T-cell (primary cell): ENCODE data around the gene IFT27. TPM values are rescaled to one million over a fixed set of nuclear protein-coding genes. Genes with fewer than 3 reads are reported as not detected.

Source experiments
- ATAC-seq, 4 experiments: fragments of 200-7000 bp in 3 of 4; fragments of 150-1000 bp in 1 of 4; cut with Tn5 transposase; replicated peaks in 1 of 4; 1 replicate in 3 of 4; 2 replicates in 1 of 4; pipeline ENCODE4 v1.10.0; 2021; ENCODE audit warnings: moderate library complexity in 3 of 4, mild to moderate bottlenecking in 2 of 4, moderate number of reproducible peaks in 1 of 4
- CTCF ChIA-PET, 2 donors: fragments of 300-600 bp; sonication (Branson Sonifier 250); formaldehyde crosslinking; loops; one replicate each; lab custom pipeline; 2022; ENCODE audit warnings: antibody characterized with exemption in 2 of 2; lab: Charles Lee
- POLR2A ChIA-PET, 2 donors: fragments of 300-600 bp; sonication (Branson Sonifier 250); formaldehyde crosslinking; loops; one replicate each; lab custom pipeline; 2022; ENCODE audit warnings: antibody characterized with exemption in 2 of 2; lab: Charles Lee
- DNase-seq, 35 experiments: peaks; one replicate each; pipeline versions ENCODE4 v3.0.0 to v3.0.0-alpha.2; 2013 to 2023
- H3K27ac ChIP-seq: one replicate; pipeline ENCODE4 v1.5.1; 2013; ENCODE audit warnings: low read length
- H3K27me3 ChIP-seq, 2 experiments: replicated peaks in 1 of 2; 1 replicate in 1 of 2; 2 replicates in 1 of 2; pipeline versions ENCODE4 v1.6.1 to v1.7.0; 2013; ENCODE audit warnings: low read length in 1 of 2, mixed read lengths in 1 of 2; ENCODE audit not compliant: control insufficient read depth in 2 of 2, insufficient read depth in 2 of 2; ENCODE audit errors: extremely low read depth in 1 of 2
- H3K36me3 ChIP-seq, 2 donors: 1 replicate in 1 of 2; 2 replicates in 1 of 2; pipeline versions ENCODE4 v1.6.1 to v1.7.0; 2013; ENCODE audit warnings: low read length in 1 of 2; ENCODE audit not compliant: control insufficient read depth in 2 of 2, insufficient read depth in 1 of 2; ENCODE audit errors: extremely low read depth in 1 of 2
- H3K4me1 ChIP-seq, 2 experiments: 1 replicate in 1 of 2; 2 replicates in 1 of 2; pipeline versions ENCODE4 v1.6.1 to v1.7.0; 2013; ENCODE audit warnings: low read length in 2 of 2, mixed read lengths in 1 of 2; ENCODE audit not compliant: insufficient read depth in 2 of 2, control insufficient read depth in 1 of 2; ENCODE audit errors: extremely low read depth in 1 of 2
- H3K4me3 ChIP-seq, 2 donors: 1 replicate in 1 of 2; 2 replicates in 1 of 2; pipeline versions ENCODE4 v1.5.1 to v1.7.0; 2013; ENCODE audit warnings: mild to moderate bottlenecking in 2 of 2, low read length in 1 of 2, moderate library complexity in 1 of 2; ENCODE audit not compliant: control insufficient read depth in 1 of 2; ENCODE audit errors: extremely low read depth in 1 of 2
- H3K9me3 ChIP-seq: 2 replicates; pipeline ENCODE4 v1.7.0; 2013
- H3K27ac Mint-ChIP-seq, 2 donors: one replicate each; pipeline ENCODE4 v1.8.0; 2020 to 2021; ENCODE audit warnings: mild to moderate bottlenecking in 2 of 2, mixed read lengths in 2 of 2
- H3K27me3 Mint-ChIP-seq, 2 donors: one replicate each; pipeline ENCODE4 v1.8.0; 2021 to 2022; ENCODE audit warnings: mixed read lengths in 2 of 2
- H3K36me3 Mint-ChIP-seq: one replicate; pipeline ENCODE4 v1.8.0; 2021; ENCODE audit warnings: mixed read lengths
- H3K4me1 Mint-ChIP-seq, 3 donors: one replicate each; pipeline ENCODE4 v1.8.0; 2020 to 2022; ENCODE audit warnings: mixed read lengths in 3 of 3, mild to moderate bottlenecking in 1 of 3
- H3K4me3 Mint-ChIP-seq, 3 donors: one replicate each; pipeline ENCODE4 v1.8.0; 2020 to 2022; ENCODE audit warnings: mild to moderate bottlenecking in 3 of 3, mixed read lengths in 3 of 3, moderate library complexity in 3 of 3
- H3K9me3 Mint-ChIP-seq, 3 donors: one replicate each; pipeline ENCODE4 v1.8.0; 2020 to 2022; ENCODE audit warnings: mixed read lengths in 3 of 3
- WGBS: methylation state at CpG from one replicate; pipeline ENCODE4 v1.1.5; 2013; ENCODE audit warnings: missing lambda C conversion rate; ENCODE audit not compliant: insufficient coverage; 5-methylcytosine and 5-hydroxymethylcytosine counted together
- total RNA-seq, 35 experiments: library from RNA in 6 of 35; stranded (reverse) in 6 of 35; fragments of 120-200 nt in 1 of 35; gene quantifications; one replicate each; pipeline versions ENCODE4 v1.2.1 to v1.2.4 and lab custom pipeline; 2013 to 2026

The IFT27 gene
- total RNA-seq, 5 donors from 2014 or later (not counting 1 experiment from before 2014, with no cell fraction given), result 19.1 to 34.5 (median 32.0) TPM

DNA sequence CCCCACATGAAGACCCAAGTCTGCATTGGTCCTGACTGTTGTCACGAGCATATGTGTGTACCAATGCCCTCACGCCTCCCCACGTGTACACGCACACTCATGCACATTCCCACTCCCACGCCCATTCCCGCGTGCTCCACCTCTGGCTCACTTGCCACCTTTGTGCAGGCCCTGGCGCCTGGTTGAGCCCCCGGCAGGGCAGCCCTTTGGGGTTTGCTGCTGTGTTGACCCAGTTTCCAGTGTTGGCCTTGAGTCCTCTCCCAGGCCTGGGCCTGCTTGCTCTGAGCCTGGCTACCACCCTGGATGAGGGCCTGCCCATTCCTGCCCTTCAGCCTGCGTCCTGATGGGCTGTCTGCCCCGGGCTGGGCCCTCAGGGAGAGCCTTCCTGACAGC, 22.8 kb upstream of the IFT27 start:
- no peak overlapping the region for H3K27ac Mint-ChIP-seq
- ATAC-seq (no peak), DNase-seq (no peak)
- no peaks in the 10 kb centered on the region for H3K9me3 Mint-ChIP-seq
- H3K27me3 ChIP-seq, result peaks cover 0 to 25% of the 10 kb centered on the region in 2 experiments
- H3K36me3 ChIP-seq, result peaks cover 0 to 3% of the 10 kb centered on the region in 2 donors
- no peaks in the 10 kb centered on the region for H3K36me3 Mint-ChIP-seq
- no peak overlapping the region for H3K4me3 ChIP-seq
- WGBS, result 85% methylated on average over 10 of the region's 11 CpGs
- H3K4me1 Mint-ChIP-seq, result no peaks in the 10 kb centered on the region
- no peak overlapping the region for H3K27ac ChIP-seq
- ChIA-PET POLR2A (no interaction called here), CTCF (no interaction called here)
- H3K4me3 Mint-ChIP-seq, result no peak overlapping the region
- no peaks in the 10 kb centered on the region for H3K4me1 ChIP-seq
- H3K27me3 Mint-ChIP-seq, result peaks cover 14 to 19% of the 10 kb centered on the region in 2 donors
- no peaks in the 10 kb centered on the region for H3K9me3 ChIP-seq

DNA sequence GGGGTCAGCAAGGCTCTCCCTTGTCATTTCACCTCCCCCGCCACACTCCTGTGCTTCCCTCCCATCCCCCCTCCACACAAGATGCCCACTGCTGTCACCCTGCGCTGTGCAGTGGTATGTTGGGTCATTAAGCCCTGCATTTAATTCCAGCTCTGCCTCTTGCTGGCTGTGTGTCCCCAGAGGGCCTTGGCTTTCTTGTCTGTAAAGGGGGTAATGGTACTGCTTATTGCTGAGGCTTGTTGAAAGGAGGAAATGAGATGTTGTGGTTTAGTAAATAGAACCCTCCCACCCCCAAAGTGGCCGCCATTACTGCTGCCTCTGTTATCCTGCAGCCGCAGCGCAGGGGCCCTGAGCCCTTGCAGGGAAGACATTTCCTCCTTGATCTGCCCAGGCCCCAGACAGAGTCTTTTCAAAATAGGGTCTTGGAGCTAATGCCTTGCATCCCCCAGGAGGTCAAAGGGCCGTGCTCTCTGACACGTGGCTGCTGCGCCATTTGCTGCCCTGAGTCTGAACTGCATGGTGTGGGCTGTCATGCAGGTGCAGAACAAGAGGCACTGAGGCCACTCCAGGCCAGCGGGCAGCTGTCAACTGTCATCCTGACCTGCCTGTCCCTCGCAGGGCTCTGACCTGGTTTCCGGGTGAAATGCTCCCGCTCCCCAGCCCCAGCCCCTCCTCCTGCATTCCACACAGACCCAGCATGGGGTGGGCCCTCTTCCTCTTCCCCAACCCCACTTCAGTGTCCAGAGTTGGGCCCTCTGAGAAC, 22.2 kb upstream of the IFT27 start:
- H3K4me3 Mint-ChIP-seq, result no peak overlapping the region

DNA sequence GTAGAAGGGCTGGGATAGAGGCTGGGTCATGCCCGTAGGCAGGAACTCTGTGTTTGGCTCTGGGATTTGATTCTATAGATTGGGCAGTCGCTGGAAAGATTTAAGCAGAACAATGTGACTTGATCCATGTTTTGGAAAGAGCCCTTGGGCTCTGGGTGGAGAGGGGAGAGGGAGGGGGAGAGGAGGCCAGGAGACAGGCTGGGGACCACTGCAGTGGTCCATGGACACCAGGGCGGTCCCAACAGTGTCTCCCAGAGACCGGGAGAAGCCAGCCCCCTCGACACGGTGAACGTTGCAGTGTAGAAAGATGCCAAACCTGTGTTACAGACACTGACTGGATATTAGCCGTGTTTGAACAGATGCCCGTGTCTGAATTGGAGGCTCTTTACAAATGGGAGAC, 21.5 kb upstream of the IFT27 start:
- no peak overlapping the region for H3K27ac Mint-ChIP-seq
- WGBS, result 78% methylated on average over 9 of the region's 9 CpGs
- Histone ChIP-seq H3K36me3 (peaks cover 0 to 3% of the 10 kb centered on the region in 2 donors), H3K4me1 (no peaks in the 10 kb centered on the region), H3K27ac (no peak overlapping the region), H3K4me3 (no peak overlapping the region), H3K27me3 (peaks cover 0 to 19% of the 10 kb centered on the region in 2 experiments), H3K9me3 (no peaks in the 10 kb centered on the region)
- H3K27me3 Mint-ChIP-seq, result peaks cover 11 to 18% of the 10 kb centered on the region in 2 donors
- no peaks in the 10 kb centered on the region for H3K4me1 Mint-ChIP-seq
- ChIA-PET POLR2A (no interaction called here), CTCF (no interaction called here)
- H3K36me3 Mint-ChIP-seq, result no peaks in the 10 kb centered on the region
- ATAC-seq, result no peak
- no peak overlapping the region for H3K4me3 Mint-ChIP-seq
- no peak for DNase-seq
- no peaks in the 10 kb centered on the region for H3K9me3 Mint-ChIP-seq

More for the DNA sequence above, 22.2 kb upstream of the IFT27 start:
- peaks cover 0 to 3% of the 10 kb centered on the region in 2 donors for H3K36me3 ChIP-seq
- ChIA-PET CTCF (no interaction called here), POLR2A (no interaction called here)
- DNase-seq (no peak), ATAC-seq (no peak)
- whole genome bisulfite sequencing, result 78% methylated on average over 9 of the region's 12 CpGs
- H3K36me3 Mint-ChIP-seq, result no peaks in the 10 kb centered on the region
- no peak overlapping the region for H3K27ac Mint-ChIP-seq
- H3K4me1 Mint-ChIP-seq, result no peaks in the 10 kb centered on the region
- H3K27me3 ChIP-seq, result peaks cover 0 to 22% of the 10 kb centered on the region in 2 experiments
- no peaks in the 10 kb centered on the region for H3K4me1 ChIP-seq
- no peak overlapping the region for H3K27ac ChIP-seq
- peaks cover 12 to 18% of the 10 kb centered on the region in 2 donors for H3K27me3 Mint-ChIP-seq
- H3K4me3 ChIP-seq, result no peak overlapping the region
- no peaks in the 10 kb centered on the region for H3K9me3 Mint-ChIP-seq
- H3K9me3 ChIP-seq, result no peaks in the 10 kb centered on the region

DNA sequence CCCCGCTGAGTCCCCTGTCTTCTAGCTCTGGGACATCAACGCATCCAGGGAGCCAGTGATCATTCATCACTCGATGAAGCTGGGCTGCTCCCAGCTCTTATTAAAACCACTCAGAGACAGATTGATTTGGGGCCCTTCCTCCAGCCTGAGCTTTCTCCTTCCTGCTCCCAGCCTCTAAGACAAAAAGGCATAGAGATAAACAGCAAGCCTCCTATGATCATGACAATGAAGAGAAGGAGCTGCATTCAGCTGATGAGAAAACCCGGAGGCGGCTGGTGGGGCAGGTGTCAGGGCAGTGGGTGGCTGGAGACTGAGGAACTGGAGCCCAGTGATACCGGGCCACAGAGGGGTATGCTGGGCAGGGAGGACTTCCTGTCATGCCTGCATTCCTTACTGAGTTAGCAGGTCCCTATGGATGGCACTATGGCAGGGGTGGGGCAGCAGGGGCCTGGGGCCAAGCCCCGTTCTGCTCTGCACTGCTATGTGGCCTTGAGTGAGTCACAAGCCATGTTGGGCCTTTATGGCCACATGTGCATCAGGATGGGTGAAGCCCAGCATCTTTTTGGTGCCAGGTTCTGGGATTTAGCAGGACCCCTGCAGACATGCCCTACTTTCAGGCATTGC, 20.7 kb upstream of the IFT27 start:
- Histone ChIP-seq H3K27ac (no peak overlapping the region), H3K27me3 (peaks cover 0 to 19% of the 10 kb centered on the region in 2 experiments), H3K9me3 (no peaks in the 10 kb centered on the region), H3K4me1 (no peaks in the 10 kb centered on the region), H3K4me3 (no peak overlapping the region), H3K36me3 (peaks cover 0 to 3% of the 10 kb centered on the region in 2 donors)
- Mint-ChIP-seq H3K4me3 (no peak overlapping the region), H3K9me3 (no peaks in the 10 kb centered on the region), H3K27me3 (peaks cover 7 to 15% of the 10 kb centered on the region in 2 donors), H3K4me1 (no peaks in the 10 kb centered on the region), H3K36me3 (no peaks in the 10 kb centered on the region), H3K27ac (no peak overlapping the region)
- CTCF ChIA-PET, result no interaction called here
- ATAC-seq, result no peak
- DNase-seq, result no peak
- POLR2A ChIA-PET, result no interaction called here
- 77% methylated on average over 7 of the region's 7 CpGs for WGBS

DNA sequence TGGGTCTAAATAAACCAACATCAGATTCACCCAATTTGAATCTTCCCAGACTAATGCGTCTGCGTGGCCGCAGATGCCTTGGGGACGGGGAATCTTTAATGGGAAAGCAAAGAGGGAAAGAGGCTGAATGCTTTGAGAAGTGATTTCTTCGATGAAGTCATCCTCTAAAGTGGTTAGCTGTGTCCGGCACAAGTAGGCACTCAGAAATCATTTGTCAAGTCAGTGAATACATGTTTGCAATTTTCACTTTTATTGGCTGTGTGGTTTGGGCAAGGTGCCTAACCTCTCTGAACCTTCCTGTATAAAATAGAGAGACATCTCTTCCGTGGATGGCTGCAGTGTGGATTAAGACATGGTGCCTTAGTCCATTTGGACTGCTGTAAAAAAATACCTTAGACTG, 19.7 kb upstream of the IFT27 start:
- POLR2A ChIA-PET, result no interaction called here
- Mint-ChIP-seq H3K9me3 (no peaks in the 10 kb centered on the region), H3K4me3 (no peak overlapping the region), H3K36me3 (no peaks in the 10 kb centered on the region), H3K27ac (no peak overlapping the region), H3K4me1 (no peaks in the 10 kb centered on the region), H3K27me3 (peaks cover 6 to 7% of the 10 kb centered on the region in 2 donors)
- Histone ChIP-seq H3K4me3 (no peak overlapping the region), H3K36me3 (peaks cover 0 to 3% of the 10 kb centered on the region in 2 donors), H3K27me3 (peaks cover 0 to 17% of the 10 kb centered on the region in 2 experiments), H3K4me1 (no peaks in the 10 kb centered on the region), H3K9me3 (no peaks in the 10 kb centered on the region), H3K27ac (no peak overlapping the region)
- 91% methylated on average over 5 of the region's 7 CpGs for WGBS
- no peak for DNase-seq
- ATAC-seq, result no peak
- CTCF ChIA-PET, result no interaction called here

DNA sequence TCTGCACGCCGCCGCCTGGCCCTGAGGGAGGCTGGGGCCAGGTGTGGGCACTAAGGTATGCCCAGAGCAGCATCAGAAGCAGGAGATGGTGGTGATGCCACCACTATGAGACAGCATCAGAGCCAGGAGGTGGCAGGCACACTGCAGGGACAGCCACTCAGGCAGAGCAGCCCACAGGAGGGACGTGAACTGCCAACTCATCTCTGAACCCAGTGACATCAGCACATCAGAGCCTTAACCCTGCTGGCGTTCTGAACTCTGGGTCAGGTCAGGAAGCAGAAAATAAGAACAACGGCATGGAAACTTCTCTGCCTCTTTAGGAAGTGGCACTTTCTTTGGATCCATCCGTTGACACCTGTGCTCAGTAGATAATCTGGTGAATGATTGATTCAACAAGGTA, 14.7 kb upstream of the IFT27 start:
- no peaks in the 10 kb centered on the region for H3K4me1 ChIP-seq
- no peaks in the 10 kb centered on the region for H3K9me3 Mint-ChIP-seq
- peaks cover 5 to 15% of the 10 kb centered on the region in 2 donors for H3K27me3 Mint-ChIP-seq
- 37% methylated on average over 4 of the region's 7 CpGs for WGBS
- H3K36me3 Mint-ChIP-seq, result no peaks in the 10 kb centered on the region
- ChIA-PET POLR2A (no interaction called here), CTCF (no interaction called here)
- ATAC-seq (peak in 1 of 4 experiments; percentile 54), DNase-seq (no peak)
- H3K27ac Mint-ChIP-seq, result no peak overlapping the region
- no peak overlapping the region for H3K4me3 ChIP-seq
- no peak overlapping the region for H3K4me3 Mint-ChIP-seq
- no peak overlapping the region for H3K27ac ChIP-seq
- H3K4me1 Mint-ChIP-seq, result no peaks in the 10 kb centered on the region
- no peaks in the 10 kb centered on the region for H3K9me3 ChIP-seq
- H3K27me3 ChIP-seq, result peaks cover 0 to 27% of the 10 kb centered on the region in 2 experiments
- H3K36me3 ChIP-seq, result no peaks in the 10 kb centered on the region
